Lower lobe of right lung (tissue), 2 donors: ENCODE measurements around the gene RNF215. TPM values are rescaled to one million over a fixed set of nuclear protein-coding genes. Genes with fewer than 3 reads are reported as not detected.
A peak's percentile ranks its signal among the peaks of the same experiment; 100 is the strongest.

ENCODE experiments used
- ATAC-seq, 2 donors: fragments of 200-7000 bp; cut with Tn5 transposase; one replicate each; pipeline ENCODE4 v1.9.1; 2020 to 2022; ENCODE audit warnings: mild to moderate bottlenecking in 2 of 2, moderate library complexity in 2 of 2
- DNase-seq: peaks from one replicate; pipeline ENCODE4 v3.0.0-alpha.2; 2020
- H3K27ac ChIP-seq: fragments of 200-600 bp; one replicate; pipeline ENCODE4 v1.8.0; 2022
- H3K27me3 ChIP-seq: fragments of 200-600 bp; one replicate; pipeline ENCODE4 v1.8.0; 2022; ENCODE audit warnings: low read depth
- H3K36me3 ChIP-seq: fragments of 200-600 bp; one replicate; pipeline ENCODE4 v1.8.0; 2022; ENCODE audit warnings: mild to moderate bottlenecking
- H3K4me1 ChIP-seq: fragments of 200-600 bp; one replicate; pipeline ENCODE4 v1.8.0; 2022
- H3K4me3 ChIP-seq: fragments of 200-600 bp; one replicate; pipeline ENCODE4 v1.8.0; 2022; ENCODE audit warnings: mild to moderate bottlenecking
- H3K9me3 ChIP-seq: fragments of 200-600 bp; one replicate; pipeline ENCODE4 v1.8.0; 2022
- CTCF ChIP-seq: fragments of 200-600 bp; IDR thresholded peaks from one replicate; pipeline ENCODE4 v1.8.0; 2022; ENCODE audit warnings: antibody characterized with exemption, mild to moderate bottlenecking
- intact Hi-C: fragments of 100-400 bp; cut with DNase I; formaldehyde crosslinking; loops from one replicate; pipeline ENCODE4 v1.11.0; 2022
- total RNA-seq: library from RNA; stranded (reverse); fragmentation: NEBNext Ultra II Directional; extraction: Animal tissue kit (Norgen Biotek cat#: 25700); gene quantifications from one replicate; pipeline ENCODE4 v1.2.1, GENCODE V29; 2021
- donor health status: DM: no; HTN: yes; CAD: no; lungs with severe emphysema.

Gene RNF215
- total RNA-seq, 1 donor from 2014 or later, result 13.6 TPM

- intact Hi-C loops, result no loop called here
- ATAC-seq (no peak), DNase-seq (no peak)
- H3K4me3 ChIP-seq, result no peak overlapping the region
- peaks cover 30% of the 10 kb centered on the region for H3K4me1 ChIP-seq
- no peaks in the 10 kb centered on the region for H3K36me3 ChIP-seq
- no peak overlapping the region for H3K27ac ChIP-seq
- peaks cover 22% of the 10 kb centered on the region for H3K27me3 ChIP-seq
- H3K9me3 ChIP-seq, result no peaks in the 10 kb centered on the region
- no peak for TF ChIP-seq CTCF
Measured at GRCh38 chr22:30400159-30400558, 12.9 kb upstream of the RNF215 start.

- no peak for TF ChIP-seq CTCF
- Histone ChIP-seq H3K9me3 (no peaks in the 10 kb centered on the region), H3K27ac (no peak overlapping the region), H3K4me3 (no peak overlapping the region), H3K4me1 (peaks cover 30% of the 10 kb centered on the region), H3K27me3 (peaks cover 22% of the 10 kb centered on the region), H3K36me3 (no peaks in the 10 kb centered on the region)
- DNase-seq, result no peak
- ATAC-seq, result no peak
- intact Hi-C loops, result no loop called here
Measured at GRCh38 chr22:30399718-30400117, 12.5 kb upstream of the RNF215 start.

GRCh38 chr22:30398685-30399680 is 11.8 kb upstream of the RNF215 start:
- Histone ChIP-seq H3K36me3 (no peaks in the 10 kb centered on the region), H3K27me3 (peaks cover 22% of the 10 kb centered on the region), H3K9me3 (no peaks in the 10 kb centered on the region), H3K4me1 (peaks cover 30% of the 10 kb centered on the region), H3K27ac (no peak overlapping the region), H3K4me3 (no peak overlapping the region)
- ATAC-seq (no peak), DNase-seq (no peak)
- intact Hi-C loops, result no loop called here
- no peak for TF ChIP-seq CTCF

GRCh38 chr22:30397656-30398635 is 10.7 kb upstream of the RNF215 start:
- peaks cover 35% of the 10 kb centered on the region for H3K4me1 ChIP-seq
- peak overlapping the region; percentile 69 for H3K4me3 ChIP-seq
- H3K36me3 ChIP-seq, result no peaks in the 10 kb centered on the region
- TF ChIP-seq CTCF, result no peak
- intact Hi-C loops, result no loop called here
- ATAC-seq (peak in 1 of 2 donors; percentile 9), DNase-seq (no peak)
- H3K27ac ChIP-seq, result no peak overlapping the region
- no peaks in the 10 kb centered on the region for H3K9me3 ChIP-seq
- peaks cover 22% of the 10 kb centered on the region for H3K27me3 ChIP-seq

- peaks cover 22% of the 10 kb centered on the region for H3K27me3 ChIP-seq
Measured at GRCh38 chr22:30396871-30397655, 9.9 kb upstream of the RNF215 start, which contains the start of gene SEC14L2. SEC14L2 (plus strand) TSS chr22:30397018; CDS start chr22:30397117, 99 bp downstream.

More at GRCh38 chr22:30396871-30397655, 9.9 kb upstream of the RNF215 start, which contains the start of gene SEC14L2:
- ATAC-seq (peak; percentile 81 to 89), DNase-seq (peak; percentile 78)
- no peaks in the 10 kb centered on the region for H3K9me3 ChIP-seq
- no peak within 1 kb of the TSS for H3K27ac ChIP-seq
- no peaks in the 10 kb centered on the region for H3K36me3 ChIP-seq
- intact Hi-C loops, result no loop called here
- TF ChIP-seq CTCF, result no peak
- peak within 1 kb of the TSS; percentile 69 for H3K4me3 ChIP-seq
- peaks cover 43% of the 10 kb centered on the region for H3K4me1 ChIP-seq
